Measurements from ENCODE around the gene TTC8. TPM values are rescaled to one million over a fixed set of nuclear protein-coding genes. Genes with fewer than 3 reads are reported as not detected.
"Not testable (repeated sequence)": the region's sequence is repeated elsewhere in the genome, so short reads cannot be mapped to it uniquely, and the experiment has no call there.

Gene TTC8
- 23.4 and 29.2 TPM in 2 replicates for total RNA-seq (ENCODE audit: low replicate concordance)
- long read RNA-seq, full-length matches to known transcripts, result 85 of 102 reads
- long read RNA-seq, partial matches to known transcripts, result 6 of 102 reads
- long read RNA-seq, other reads (novel, unspliced or antisense), result 11 of 102 reads

- no peaks in the 10 kb centered on the region for H3K27me3 Mint-ChIP-seq
- peak; percentile 88 for DNase-seq (ENCODE audit: extremely low spot score, unreplicated experiment)
- peaks cover 5% of the 10 kb centered on the region for H3K36me3 Mint-ChIP-seq
- no peak for TF ChIP-seq CTCF (conservative IDR thresholded peaks at IDR 0.05)
- peak within 1 kb of the TSS; percentile 95 for H3K27ac Mint-ChIP-seq
- no peaks in the 10 kb centered on the region for H3K9me3 Mint-ChIP-seq
- H3K4me3 Mint-ChIP-seq, result peak within 1 kb of the TSS; percentile 97
- H3K4me1 Mint-ChIP-seq (ENCODE audit: unreplicated experiment), result peaks cover 21% of the 10 kb centered on the region
Measured at GRCh38 chr14:88824314-88825077, at the start of gene TTC8. TTC8 (plus strand) TSS chr14:88824651; CDS start chr14:88824708, 57 bp downstream.

- TF ChIP-seq CTCF (conservative IDR thresholded peaks at IDR 0.05), result no peak
- H3K36me3 Mint-ChIP-seq, result no peaks in the 10 kb centered on the region
- H3K4me3 Mint-ChIP-seq, result no peak overlapping the region
- H3K27ac Mint-ChIP-seq, result no peak overlapping the region
- H3K9me3 Mint-ChIP-seq, result peaks cover 4% of the 10 kb centered on the region
- no peaks in the 10 kb centered on the region for H3K4me1 Mint-ChIP-seq (ENCODE audit: unreplicated experiment)
- no peak for DNase-seq (ENCODE audit: extremely low spot score, unreplicated experiment)
- no peaks in the 10 kb centered on the region for H3K27me3 Mint-ChIP-seq
Measured at GRCh38 chr14:88775532-88775931, 48.9 kb upstream of the TTC8 start.

GRCh38 chr14:88785911-88786310 lies 38.5 kb upstream of the TTC8 start:
- Mint-ChIP-seq H3K36me3 (no peaks in the 10 kb centered on the region), H3K27ac (no peak overlapping the region), H3K9me3 (no peaks in the 10 kb centered on the region), H3K4me3 (no peak overlapping the region), H3K4me1 (ENCODE audit: unreplicated experiment) (peaks cover under 1% of the 10 kb centered on the region), H3K27me3 (peaks cover 36% of the 10 kb centered on the region)
- TF ChIP-seq CTCF (conservative IDR thresholded peaks at IDR 0.05), result no peak
- DNase-seq (ENCODE audit: extremely low spot score, unreplicated experiment), result no peak

- H3K27me3 Mint-ChIP-seq, result peaks cover 44% of the 10 kb centered on the region
Measured at GRCh38 chr14:88786715-88787114, 37.7 kb upstream of the TTC8 start.

GRCh38 chr14:88789573-88789972 lies 34.9 kb upstream of the TTC8 start:
- not testable (repeated sequence) for H3K36me3 Mint-ChIP-seq, H3K4me3 Mint-ChIP-seq

More at GRCh38 chr14:88786715-88787114, 37.7 kb upstream of the TTC8 start:
- Mint-ChIP-seq H3K4me1 (ENCODE audit: unreplicated experiment) (peaks cover 5% of the 10 kb centered on the region), H3K9me3 (no peaks in the 10 kb centered on the region), H3K4me3 (no peak overlapping the region), H3K36me3 (no peaks in the 10 kb centered on the region), H3K27ac (no peak overlapping the region)
- DNase-seq (ENCODE audit: extremely low spot score, unreplicated experiment), result no peak
- TF ChIP-seq CTCF (conservative IDR thresholded peaks at IDR 0.05), result no peak

GRCh38 chr14:88790501-88791251 lies 33.8 kb upstream of the TTC8 start:
- DNase-seq (ENCODE audit: extremely low spot score, unreplicated experiment), result no peak
- Mint-ChIP-seq H3K9me3 (no peaks in the 10 kb centered on the region), H3K27me3 (peaks cover 63% of the 10 kb centered on the region), H3K27ac (no peak overlapping the region), H3K4me1 (ENCODE audit: unreplicated experiment) (peaks cover 5% of the 10 kb centered on the region), H3K4me3 (peak overlapping the region; percentile 85), H3K36me3 (no peaks in the 10 kb centered on the region)
- TF ChIP-seq CTCF (conservative IDR thresholded peaks at IDR 0.05), result no peak

More at GRCh38 chr14:88789573-88789972, 34.9 kb upstream of the TTC8 start:
- DNase-seq (ENCODE audit: extremely low spot score, unreplicated experiment); H3K9me3 Mint-ChIP-seq; H3K4me1 Mint-ChIP-seq (ENCODE audit: unreplicated experiment); H3K27ac Mint-ChIP-seq: not testable (repeated sequence)
- peaks cover 63% of the 10 kb centered on the region for H3K27me3 Mint-ChIP-seq
